Neural progenitor cell (in vitro differentiated cells): ENCODE results near the gene CEACAM7.

Experiments used
- EZH2 ChIP-seq: fragments of 200-600 bp; sonication (generic); IDR thresholded peaks from 2 replicates; pipeline ENCODE4 v1.6.1; 2017; ENCODE audit warnings: antibody characterized with exemption, mild to moderate bottlenecking, moderate library complexity
- EZH2phosphoT487 ChIP-seq: fragments of 200-600 bp; sonication (generic); IDR thresholded peaks from 2 replicates; pipeline ENCODE4 v1.6.1; 2017; ENCODE audit warnings: antibody characterized with exemption
- TF ChIP-seq, protein P1 (sequence below): fragments of 200-600 bp; sonication (generic); IDR thresholded peaks from 2 replicates; pipeline ENCODE4 v1.5.1; 2017; ENCODE audit warnings: antibody characterized with exemption, mild to moderate bottlenecking

DNA sequence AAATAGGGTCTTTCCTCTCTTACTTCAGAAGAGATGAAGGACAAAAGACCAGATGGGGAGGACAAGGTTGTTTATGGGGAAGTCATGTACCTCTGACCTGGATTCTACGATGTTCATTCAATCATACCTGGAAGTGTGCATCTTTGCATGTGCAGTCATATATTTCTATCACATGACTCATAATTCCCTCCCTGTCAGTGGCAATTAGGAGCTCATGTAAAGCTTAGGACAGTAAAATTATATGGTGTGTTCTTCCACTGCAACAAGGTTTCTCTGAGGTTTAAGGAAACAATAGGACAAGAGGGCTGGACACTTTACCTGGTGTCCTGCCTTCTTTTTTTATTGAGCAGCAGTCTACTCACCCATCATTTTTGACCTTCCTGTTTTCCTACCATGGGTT lies 19.8 kb downstream of the CEACAM7 start:
- TF ChIP-seq EZH2: no peak
- TF ChIP-seq, protein P1, sequence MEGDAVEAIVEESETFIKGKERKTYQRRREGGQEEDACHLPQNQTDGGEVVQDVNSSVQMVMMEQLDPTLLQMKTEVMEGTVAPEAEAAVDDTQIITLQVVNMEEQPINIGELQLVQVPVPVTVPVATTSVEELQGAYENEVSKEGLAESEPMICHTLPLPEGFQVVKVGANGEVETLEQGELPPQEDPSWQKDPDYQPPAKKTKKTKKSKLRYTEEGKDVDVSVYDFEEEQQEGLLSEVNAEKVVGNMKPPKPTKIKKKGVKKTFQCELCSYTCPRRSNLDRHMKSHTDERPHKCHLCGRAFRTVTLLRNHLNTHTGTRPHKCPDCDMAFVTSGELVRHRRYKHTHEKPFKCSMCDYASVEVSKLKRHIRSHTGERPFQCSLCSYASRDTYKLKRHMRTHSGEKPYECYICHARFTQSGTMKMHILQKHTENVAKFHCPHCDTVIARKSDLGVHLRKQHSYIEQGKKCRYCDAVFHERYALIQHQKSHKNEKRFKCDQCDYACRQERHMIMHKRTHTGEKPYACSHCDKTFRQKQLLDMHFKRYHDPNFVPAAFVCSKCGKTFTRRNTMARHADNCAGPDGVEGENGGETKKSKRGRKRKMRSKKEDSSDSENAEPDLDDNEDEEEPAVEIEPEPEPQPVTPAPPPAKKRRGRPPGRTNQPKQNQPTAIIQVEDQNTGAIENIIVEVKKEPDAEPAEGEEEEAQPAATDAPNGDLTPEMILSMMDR: no peak
- no peak for TF ChIP-seq EZH2phosphoT487
